Nasal cavity respiratory epithelium epithelial cell of viscerocranial mucosa (primary cell): ENCODE results near the gene ZBED4. TPM values are rescaled to one million over a fixed set of nuclear protein-coding genes. Genes with fewer than 3 reads are reported as not detected.

ENCODE experiments used
- total RNA-seq: library from RNA; depleted of rRNA; stranded (reverse); fragments of >200 nt; gene quantifications from 2 replicates; pipeline ENCODE4 v1.2.3, GENCODE V29; 2014

The ZBED4 gene
- 21.2 and 35.5 TPM in 2 replicates for total RNA-seq

GRCh38 chr22:49852898-49853894 is at the start of gene ZBED4:
Gene ZBED4 (plus strand): TSS chr22:49853844. CDS start chr22:49883663, 29,819 bp downstream.

GRCh38 chr22:49827853-49828598 is 25.6 kb upstream of the ZBED4 start, which contains the start of gene BRD1:
Gene BRD1 (minus strand): TSS chr22:49827873. CDS start chr22:49824317, 3,556 bp downstream.

GRCh38 chr22:49917974-49918910 is 64.6 kb downstream of the ZBED4 start, which contains the start of the genes ALG12 and CRELD2:
Gene ALG12 (minus strand): TSS chr22:49918438. CDS start chr22:49913765, 4,673 bp downstream.
Gene CRELD2 (plus strand): TSS chr22:49918634. CDS start chr22:49918770, 136 bp downstream.

Other genes with a start within 250 kb of the ZBED4 start
- 23.6 and 51.2 TPM in 2 replicates for gene BRD1, start 26.0 kb upstream of the ZBED4 start, total RNA-seq
- gene ALG12, start 64.6 kb downstream of the ZBED4 start, total RNA-seq: 21.9 and 24.3 TPM in 2 replicates
- 31.8 and 77.9 TPM in 2 replicates for gene CRELD2, start 64.8 kb downstream of the ZBED4 start, total RNA-seq
- gene PIM3, start 106.9 kb downstream of the ZBED4 start, total RNA-seq: 53.3 and 63.8 TPM in 2 replicates
- not detected in 2 replicates for gene IL17REL, start 158.9 kb downstream of the ZBED4 start, total RNA-seq
- not detected in 2 replicates for gene TTLL8, start 204.5 kb downstream of the ZBED4 start, total RNA-seq
- gene MLC1, start 231.6 kb downstream of the ZBED4 start, total RNA-seq: 0.07 TPM in 1 of 2 replicates, not detected in the other
- gene MOV10L1, start 236.2 kb downstream of the ZBED4 start, total RNA-seq: under 0.01 and 0.85 TPM in 2 replicates